Measurements from ENCODE around the gene SFT2D2.
"Not testable (repeated sequence)": the region's sequence is repeated elsewhere in the genome, so short reads cannot be mapped to it uniquely, and the experiment has no call there.

SFT2D2 gene

DNA sequence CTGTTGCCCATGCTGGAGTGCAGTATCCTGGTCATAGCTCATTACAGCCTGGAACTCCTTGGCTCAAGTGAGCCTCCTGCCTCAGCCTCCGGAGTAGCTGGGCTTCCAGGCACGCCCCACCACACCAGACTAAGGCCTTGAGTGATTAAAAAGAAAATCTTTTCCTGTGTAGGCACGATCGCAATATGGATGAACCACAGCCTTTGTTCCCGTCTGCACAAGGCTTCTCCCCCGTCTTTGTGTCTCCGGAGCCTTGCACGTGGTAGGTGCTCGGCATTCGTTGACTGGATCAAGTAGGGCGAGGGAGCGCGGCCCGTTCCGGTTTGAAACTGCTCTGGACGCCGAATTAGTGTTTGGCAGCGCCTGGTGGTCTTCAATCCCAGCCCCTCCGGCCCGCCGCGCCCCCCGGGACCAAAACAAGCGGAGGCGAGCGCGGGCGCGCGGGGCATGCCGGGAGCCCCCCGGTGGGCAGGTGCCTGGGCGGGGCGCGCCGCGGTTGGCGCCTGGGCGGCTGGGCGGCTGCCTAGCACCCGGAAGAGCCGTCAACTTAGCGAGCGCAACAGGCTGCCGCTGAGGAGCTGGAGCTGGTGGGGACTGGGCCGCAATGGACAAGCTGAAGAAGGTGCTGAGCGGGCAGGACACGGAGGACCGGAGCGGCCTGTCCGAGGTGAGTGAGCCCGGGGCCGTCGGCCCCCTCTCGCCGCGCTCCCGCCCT is at the start of gene SFT2D2:
Gene SFT2D2, plus strand, starts transcription at position 529 of the 715 bp plus-strand sequence. Its CDS starts 76 bp downstream, at position 605.
- DNase-seq, result peak; percentile 84

DNA sequence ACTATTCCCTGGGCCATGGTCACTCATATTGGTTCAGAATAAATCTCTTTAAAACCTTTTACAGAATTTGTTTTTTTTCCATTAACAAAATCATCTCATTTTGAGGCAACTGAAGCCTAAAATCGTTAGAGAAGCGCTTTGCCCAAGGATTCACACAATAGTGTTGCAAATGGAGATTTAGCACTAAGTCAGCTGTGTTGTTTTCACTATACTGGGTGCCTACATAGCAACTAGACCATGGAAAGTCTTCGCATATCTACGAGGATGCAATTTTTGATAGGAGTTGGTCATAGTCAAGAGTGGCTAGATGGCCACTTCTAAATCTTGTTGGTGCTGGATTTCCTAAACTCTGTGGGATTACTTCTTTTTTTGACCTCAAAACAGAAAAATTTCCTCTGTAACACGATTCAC is 47.6 kb upstream of the SFT2D2 start:
- DNase-seq, result no peak

DNA sequence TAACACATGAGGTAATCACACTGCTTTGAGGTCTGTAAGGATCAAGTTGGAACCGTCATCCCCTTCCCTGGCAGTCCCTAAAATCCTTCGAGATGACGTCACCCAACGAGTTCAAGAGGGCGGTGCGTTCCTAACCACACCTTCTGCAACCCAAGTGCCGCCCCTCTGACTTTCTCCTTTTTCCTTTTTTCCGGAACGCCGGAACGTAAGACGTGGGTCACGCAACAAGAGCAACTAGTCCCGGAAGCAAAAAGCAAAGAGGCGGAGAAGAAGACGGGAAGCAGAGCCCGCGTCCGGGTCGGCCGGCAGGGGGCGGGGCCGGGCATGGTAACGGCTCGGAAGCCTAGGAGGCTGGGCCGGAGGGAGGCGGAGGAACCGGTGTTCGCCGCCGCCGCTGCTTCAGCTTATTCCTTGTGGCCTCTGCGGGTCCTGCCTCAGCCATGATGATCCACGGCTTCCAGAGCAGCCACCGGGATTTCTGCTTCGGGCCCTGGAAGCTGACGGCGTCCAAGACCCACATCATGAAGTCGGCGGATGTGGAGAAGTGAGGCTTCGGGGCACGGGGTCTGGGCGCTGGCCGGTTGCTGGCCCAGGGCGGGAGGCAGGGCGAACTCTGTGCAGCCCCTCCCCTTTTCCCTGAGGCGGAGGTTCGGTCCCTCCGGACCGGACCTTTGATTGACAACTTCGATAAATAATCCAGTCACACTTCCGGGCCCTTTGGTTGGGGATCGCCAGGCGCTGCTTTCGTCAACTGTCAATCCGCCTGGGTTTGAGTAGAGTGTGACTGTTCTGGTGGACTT is 47.0 kb upstream of the SFT2D2 start, which contains the start of gene TIPRL:
Gene TIPRL, plus strand, starts transcription at position 325 of the 800 bp plus-strand sequence. Its CDS starts 116 bp downstream, at position 441.
- DNase-seq, result peak; percentile 99

DNA sequence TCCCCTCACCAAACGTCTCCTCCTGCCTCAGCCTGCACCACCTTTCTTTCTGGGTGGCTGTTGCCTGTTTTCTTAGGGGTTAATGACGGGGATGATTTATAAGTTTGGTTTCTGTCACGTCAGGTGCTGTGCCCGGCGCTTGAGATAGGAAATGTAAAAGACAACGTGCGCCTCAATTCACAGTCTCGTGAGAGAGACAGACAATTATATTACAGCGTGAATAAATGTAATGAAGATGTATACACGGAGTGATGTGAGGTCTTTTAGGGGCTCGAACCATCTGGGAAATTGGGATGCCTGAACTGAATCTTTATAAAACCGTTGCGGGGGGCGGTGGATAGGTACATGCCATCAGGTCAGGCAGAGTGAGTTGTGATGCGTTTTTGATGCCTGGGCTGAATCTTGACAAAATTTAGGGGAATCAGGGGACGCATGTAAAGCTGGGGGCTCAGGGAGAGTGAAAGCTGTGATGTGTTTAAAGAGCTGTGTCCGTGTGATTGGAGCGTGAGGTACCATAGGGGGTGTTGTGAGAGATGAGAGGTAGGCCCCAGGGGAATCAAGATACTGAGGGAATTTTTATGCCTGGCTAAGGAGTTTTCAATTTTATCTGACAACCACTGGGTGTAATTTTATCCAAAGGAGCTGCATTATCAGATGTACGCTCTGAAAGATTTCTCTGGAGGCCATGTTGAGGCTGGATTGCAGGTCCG is 46.2 kb upstream of the SFT2D2 start:
- no peak for DNase-seq

DNA sequence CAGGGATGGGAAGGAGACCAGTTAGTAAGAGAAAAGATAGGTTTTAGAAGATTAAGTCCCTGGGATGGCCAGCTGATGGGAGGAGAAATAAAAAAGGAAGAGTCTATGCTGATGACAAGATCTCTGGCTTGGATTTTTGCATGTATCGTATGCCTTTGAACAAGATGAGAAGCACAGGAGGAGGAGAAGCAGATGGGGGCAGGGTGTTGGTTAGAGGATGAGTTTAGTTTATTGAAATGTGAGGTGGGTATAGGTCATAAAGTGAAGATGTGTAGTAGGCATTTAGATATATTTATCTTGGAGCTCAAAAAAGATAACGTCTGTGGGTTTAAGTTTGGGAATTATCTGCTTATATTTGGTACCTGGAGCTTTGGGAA is 45.7 kb upstream of the SFT2D2 start:
- no peak for DNase-seq

DNA sequence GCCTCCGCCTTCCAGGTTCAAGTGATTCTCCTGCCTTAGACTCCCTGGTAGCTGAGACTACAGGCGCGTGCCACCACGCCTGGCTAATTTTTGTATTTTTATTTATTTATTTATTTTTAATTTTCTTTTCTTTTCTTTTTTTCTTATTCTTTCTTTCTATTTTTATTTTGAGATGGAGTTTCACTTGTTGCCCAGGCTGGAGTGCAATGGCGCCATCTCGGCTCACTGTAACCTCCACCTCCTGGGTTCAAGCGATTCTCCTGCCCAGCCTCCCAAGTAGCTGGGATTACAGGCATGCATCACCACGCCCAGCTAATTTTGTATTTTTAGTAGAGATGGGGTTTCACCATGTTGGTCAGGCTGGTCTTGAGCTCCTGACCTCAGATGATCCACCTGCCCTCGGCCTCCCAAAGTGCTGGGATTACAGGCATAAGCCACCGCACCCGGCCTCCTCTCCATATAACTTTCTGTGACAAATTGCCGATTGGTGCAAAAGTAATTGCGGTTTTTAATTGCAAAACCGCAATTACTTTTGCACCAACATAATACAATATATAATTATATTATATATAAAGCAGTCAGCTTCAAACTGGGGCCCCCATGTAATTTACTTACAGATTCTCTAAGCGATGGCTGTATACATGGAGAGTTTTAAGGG is 44.6 kb upstream of the SFT2D2 start:
- DNase-seq, result not testable (repeated sequence)

DNA sequence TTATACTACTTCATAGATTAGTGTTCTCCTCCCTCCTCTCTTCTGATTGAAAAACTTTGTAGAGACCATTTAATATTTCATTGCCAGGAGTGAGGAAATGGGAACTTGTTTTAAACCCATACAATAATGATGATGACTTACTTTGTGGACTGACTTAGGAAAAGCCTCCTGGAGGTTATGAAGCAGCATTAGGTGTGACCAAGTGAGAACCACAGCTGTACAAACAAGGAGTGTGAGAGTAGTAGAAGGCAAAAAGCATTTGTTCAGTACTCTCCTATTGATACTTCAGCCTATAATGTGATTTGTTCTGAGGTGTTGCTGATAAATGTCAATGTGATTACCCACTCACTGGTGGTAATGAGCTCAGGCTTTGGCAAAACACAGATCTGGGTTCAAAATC is 38.6 kb upstream of the SFT2D2 start:
- no peak for DNase-seq

DNA sequence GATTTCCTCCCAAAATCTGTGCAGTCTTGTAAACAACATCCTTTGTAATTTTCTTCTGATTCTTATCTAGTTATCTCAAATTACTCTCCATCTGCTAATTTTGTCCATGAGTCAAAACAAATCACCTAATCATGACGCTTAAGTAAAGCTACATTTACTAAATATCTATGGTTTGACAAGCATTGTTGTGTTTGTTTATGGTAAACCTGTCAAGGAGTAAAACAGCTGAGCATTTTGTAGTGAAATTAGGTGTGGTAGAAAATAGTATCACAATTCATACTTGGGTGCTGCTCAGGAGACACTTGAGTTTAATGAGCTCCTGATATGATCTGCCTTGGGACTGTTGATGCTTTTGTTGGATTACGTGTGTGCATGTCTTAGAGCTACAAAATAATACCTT is 35.4 kb upstream of the SFT2D2 start:
- DNase-seq, result no peak

DNA sequence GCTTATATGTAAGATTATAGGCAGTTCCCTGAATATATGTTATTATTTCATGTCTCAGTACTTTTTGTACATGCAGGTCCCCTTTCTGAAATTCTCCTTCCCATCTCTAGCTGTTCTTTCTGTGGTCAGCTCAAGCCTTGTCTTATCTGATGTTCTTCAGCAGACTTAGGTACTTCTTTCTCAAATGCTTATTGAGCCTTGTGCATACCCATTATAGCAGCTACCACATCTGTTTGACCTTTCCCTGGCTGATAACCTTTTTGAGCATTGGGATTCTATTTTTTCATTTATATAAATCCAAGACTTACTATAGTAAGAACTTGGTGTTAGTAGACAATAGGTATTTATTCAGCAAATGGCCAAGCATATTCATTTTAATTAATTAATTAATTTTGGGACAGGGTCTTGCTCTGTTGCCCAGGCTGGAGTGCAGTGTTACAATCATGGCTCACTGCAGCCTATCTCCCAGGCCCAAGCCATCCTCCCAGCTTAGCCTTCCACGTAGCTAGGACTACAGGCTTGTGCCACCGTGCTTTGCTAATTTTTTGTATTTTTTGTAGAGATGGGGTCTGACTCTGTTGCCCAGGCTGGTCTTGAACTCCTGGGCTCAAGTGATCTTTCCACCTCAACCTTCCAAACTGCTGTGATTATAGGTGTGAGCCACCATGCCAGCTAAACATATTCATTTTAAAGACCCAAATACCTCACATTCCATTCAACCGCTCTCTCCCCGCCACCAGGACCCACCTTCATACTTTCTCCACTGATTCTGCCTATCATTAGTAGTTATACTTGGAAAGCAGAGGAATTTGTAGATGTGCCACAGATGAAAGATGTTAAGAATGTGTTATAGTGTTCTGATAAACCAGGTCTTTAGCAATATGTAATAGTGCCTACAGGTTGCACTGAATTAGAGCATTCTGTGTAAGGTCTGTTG is 30.3 kb upstream of the SFT2D2 start:
- DNase-seq, result no peak

DNA sequence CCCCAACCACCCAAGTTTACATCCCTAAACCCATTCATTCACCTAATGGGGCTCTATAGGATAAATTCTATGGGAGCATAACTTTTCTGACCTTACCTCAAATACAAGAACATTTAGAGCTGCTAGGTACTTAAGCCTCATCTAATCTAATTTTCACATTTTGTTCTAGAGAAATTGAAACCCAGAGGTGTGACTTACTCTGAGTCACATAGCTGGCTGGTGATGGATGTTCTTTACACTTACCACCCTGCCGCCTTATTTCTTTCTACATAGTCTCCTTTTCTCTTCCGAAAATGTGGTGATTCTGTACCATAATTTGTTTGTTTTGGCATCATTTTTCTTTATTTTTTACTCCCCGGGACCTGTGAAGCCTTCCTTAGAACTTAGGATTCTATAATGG is 26.7 kb upstream of the SFT2D2 start:
- DNase-seq, result no peak

DNA sequence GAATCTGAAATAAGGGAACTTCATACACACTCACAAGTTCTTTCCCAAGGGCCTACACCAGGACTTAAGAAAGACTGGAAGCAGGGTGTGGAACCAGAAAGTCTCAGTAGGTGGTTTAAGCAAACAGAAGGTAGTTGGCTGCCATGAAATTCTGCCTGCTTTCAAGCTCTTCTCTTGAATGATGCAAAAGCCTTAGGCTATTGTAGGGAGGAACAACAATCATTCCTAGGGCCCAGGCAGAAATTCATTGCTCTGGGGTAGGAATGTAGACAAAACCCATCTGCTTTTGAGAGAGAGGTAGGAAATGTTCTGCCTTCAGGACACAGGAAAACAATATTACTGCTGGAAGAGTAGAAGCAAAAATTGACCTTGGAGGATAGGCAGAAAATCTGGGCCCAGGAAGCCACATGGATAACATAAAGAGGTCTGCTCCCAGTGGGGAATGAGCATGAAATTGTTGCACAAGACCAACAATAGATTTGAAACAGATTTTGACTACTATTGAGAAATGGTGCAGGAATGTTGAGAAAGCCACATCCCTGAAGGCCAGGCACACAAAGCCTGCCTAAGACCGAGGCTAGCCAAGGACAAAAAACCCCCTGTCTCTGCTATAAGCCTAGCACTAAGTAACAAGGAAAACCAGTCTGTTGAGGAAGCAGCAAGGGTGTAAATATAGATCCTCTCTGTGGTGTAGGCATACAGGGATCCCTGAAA is 22.7 kb upstream of the SFT2D2 start:
- DNase-seq, result no peak

DNA sequence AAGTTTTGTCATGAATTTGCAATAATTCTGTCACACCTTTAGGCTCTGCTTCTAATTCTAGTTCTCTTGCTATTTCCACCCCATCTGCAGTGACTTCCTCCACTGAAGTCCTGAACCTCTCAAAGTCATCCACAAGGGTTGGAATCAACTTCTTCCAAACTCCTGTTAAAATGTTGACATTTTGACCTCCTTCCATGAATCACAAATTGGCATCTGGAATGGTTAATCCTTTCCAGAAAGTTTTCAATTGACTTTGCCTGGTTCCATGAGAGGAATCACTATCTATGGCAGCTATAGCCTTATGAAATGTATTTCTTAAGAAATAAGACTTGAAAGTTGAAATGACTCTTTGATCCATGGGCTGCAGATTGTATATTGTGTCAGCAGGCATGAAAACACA is 19.7 kb upstream of the SFT2D2 start:
- no peak for DNase-seq

DNA sequence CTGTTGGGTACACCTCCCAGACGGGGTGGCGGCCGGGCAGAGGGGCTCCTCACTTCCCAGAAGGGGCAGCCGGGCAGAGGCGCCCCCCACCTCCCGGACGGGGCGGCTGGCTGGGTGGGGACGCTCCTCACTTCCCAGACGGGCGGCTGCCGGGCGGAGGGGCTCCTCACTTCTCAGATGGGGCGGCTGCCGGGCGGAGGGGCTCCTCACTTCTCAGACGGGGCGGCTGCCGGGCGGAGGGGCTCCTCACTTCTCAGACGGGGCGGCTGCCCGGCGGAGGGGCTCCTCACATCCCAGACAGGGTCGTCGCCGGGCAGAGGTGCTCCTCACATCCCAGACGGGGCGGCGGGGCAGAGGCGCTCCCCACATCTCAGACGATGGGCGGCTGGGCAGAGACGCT is 18.1 kb upstream of the SFT2D2 start:
- DNase-seq, result not testable (repeated sequence)

DNA sequence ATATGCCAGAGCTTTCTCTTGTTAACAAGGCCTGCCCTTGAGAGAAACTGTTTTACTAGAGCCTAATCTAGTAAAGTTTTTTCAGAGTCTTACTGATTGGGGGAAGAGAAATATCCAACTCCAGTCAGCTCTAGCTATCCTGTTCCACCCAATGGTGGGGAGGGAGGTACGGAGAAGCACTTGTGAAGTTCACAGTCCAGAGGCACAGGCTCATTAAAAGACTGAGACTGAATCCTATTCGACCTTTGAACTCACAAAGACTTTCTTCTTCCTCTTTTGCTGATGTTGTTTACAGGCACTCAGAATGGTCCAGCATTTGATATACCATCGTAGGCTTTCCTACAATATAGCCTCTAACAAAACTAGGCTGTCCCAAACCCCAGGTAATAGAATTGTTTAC is 15.5 kb upstream of the SFT2D2 start:
- no peak for DNase-seq

DNA sequence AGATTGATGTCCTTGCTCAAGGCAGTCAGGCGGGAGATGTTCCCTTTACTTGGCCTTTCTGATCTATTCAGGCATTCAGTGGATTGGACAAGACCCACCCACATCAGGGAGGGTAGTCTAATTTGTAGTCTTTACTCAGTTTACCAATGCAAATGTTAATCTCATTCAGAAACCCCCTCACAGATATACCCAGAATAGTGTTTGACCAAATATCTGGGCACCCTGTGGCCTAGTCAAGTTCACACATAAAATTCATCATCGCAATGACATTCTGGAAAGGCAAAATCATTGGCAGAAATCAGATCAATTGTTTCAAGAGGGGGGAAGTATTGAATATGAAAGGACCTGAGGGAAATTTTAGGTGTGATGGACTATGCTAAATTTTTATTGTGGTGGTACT is 12.5 kb upstream of the SFT2D2 start:
- no peak for DNase-seq

DNA sequence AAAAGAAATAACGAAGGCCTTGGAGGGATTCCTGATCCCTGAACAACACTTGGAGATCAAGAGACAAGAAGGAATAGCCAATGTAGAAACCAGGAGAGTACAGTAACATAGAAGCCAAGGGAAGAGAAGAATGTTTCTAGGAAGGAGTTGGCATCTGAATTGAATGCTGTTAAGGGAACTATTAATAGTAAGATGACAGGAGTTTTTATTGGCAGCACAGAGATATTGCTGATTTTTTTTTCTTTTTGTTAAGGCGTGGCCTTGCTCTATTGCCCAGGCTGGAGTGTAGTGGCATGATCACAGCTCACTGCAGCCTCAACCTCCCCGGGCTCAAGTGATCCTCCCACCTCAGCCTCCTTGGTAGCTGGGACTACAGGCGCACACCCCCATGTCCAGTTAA is 9.6 kb upstream of the SFT2D2 start:
- DNase-seq, result no peak

DNA sequence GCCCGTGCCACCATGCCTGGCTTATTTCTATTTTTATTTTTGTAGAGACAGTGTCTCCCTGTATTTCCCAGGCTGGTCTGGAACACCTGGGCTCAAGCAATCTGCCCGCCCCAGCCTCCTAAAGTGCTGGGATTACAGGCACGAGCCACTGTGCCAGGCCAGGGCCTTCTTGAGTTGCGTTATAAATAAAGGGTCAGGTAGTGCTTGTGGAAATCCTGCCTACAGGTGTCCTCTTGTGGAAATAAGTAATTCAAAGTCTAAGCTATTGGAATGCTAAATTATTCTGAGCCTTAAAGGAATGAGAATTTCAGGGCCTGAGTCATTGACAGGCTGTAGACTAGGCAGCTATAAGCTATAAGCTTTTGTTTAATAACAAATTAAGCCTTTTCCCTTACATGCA is 8.1 kb upstream of the SFT2D2 start:
- no peak for DNase-seq

DNA sequence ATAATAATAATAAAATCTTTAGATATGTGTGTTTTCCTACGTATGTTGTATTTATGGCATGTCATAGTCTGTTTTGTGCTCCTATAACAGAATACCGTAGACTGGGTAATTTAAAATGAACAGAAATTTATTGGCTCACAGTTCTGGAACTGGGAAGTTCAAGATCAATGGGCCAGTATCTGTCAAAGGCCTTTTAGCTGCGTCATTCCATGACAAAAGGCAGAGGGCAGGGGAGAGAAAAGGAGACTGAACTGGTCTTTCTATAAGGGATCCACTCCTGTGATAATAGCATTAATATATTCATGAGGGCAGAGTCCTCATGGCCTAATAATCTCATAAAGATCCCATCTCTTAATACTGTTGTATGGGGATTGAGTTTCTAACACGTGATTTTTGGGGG is 7.1 kb upstream of the SFT2D2 start:
- no peak for DNase-seq

DNA sequence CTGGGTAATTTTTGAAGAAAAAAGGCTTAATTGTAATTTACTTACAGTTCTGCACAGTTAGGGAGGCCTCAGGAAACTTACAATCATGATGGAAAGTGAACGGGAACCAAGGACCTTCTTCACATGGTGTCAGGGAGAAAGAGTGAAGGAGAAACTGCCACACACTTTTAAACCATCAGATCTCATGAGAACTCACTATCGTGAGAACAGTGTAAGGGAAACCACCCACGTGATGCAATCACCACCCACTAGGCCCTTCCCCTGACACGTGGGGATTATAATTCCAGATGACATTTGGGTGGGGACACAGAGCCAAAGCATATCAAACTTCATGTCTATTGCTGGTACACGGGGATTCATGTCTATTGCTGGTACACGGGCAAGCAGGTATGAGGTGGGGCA is 5.3 kb upstream of the SFT2D2 start:
- no peak for DNase-seq

DNA sequence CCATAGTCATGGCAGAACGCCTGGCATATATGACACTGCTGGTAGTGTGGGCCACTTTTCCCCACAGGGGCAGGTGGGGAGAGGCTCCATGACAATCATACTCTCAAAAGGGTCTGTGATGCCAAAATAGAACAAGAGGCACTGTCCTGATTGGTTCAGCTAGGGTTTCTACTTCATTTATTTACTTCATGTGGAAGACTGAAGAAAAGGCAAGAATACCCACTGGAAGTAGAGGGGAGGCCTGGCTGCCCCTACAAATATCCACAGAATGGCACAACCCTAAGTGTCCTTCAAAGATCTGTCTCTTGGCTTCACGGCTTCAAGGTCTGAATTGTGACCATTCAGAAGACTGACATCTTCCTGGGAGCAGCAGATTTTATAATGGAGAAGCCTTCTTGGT is 4.5 kb upstream of the SFT2D2 start:
- no peak for DNase-seq

DNA sequence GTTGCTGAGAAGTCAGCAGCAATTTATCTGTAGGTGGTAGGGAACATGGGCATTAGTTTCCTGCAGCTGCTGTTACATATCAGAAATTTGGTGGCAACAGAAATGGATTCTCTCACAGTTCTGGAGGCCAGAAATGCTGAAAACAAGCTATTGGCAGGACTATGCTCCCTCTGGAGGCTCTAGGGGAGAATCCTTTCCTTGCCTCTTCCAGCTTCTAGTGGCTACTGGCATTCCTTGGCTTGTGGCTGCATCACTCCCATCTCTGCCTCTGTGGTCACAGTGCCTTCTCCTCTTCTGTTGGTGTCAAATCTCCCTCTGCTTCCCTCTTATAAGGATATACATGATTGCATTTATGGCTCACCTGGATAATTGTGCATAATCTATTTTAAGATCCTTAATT is 2.5 kb upstream of the SFT2D2 start:
- DNase-seq, result no peak

Data from NCI-H1048 (cell line).